ENCODE measurements around the gene PLCL1. TPM values are rescaled to one million over a fixed set of nuclear protein-coding genes. Genes with fewer than 3 reads are reported as not detected.

PLCL1 gene
- total RNA-seq, 1 donor from 2014 or later, result 78.6 TPM

DNA sequence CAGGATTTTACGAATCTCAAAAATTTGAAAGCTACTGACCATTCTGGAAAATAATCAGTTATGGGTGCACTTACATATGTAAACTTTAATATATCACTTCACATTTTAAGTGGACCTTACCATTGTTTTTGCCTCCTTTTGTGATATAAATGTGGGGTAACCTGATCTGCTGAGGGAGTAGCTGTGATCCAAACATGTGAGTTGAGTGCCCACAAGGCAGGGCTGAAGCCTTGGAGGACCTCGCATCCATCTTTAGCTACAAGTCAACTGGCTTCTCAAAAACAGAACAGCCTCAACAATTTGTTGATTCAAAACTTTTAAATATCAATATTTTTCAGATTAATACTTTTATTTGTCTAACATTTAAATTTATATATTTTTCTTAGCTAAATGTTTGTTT lies 178.2 kb downstream of the PLCL1 start:
- Histone ChIP-seq H3K9me3 (replicated peaks) (no peaks in the 10 kb centered on the region), H3K36me3 (no peaks in the 10 kb centered on the region), H3K27me3 (ENCODE audit: low read depth) (no peaks in the 10 kb centered on the region), H3K4me3 (no peak overlapping the region), H3K4me1 (peaks cover 47% of the 10 kb centered on the region), H3K27ac (replicated peaks) (no peak overlapping the region)
- no peak for TF ChIP-seq CTCF (IDR thresholded peaks at IDR 0.05; ENCODE audit: borderline replicate concordance)
- intact Hi-C loops (cut with micrococcal nuclease), result no loop called here
- no peak for DNase-seq

DNA sequence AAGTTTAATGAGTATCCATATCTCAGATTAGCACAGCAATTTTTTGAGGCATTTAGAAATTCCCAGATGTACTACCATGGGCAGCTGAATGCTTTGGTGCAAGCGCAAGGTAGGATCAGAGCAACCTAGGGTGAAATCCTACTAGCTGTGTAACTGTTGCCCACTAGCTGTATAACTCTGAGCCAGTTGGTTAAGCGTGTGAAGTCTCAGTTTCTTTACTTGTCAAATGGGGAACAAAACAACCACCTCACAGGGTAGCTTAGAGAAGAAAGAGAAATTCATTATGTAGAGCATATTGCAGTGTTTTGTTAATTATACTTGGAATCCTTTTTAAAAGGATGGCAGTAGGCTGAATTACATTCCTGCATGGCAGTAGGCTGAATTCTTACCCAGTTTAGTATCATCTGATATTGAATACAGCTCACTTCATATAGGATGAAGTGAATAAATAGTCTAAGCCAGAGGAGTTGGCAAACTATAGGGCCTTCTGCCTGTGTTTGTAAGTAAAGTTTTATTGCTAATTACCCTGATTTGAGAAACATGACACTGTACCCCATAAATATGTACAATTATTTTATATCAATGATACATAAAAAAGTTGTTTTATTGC lies 180.7 kb downstream of the PLCL1 start:
- no peak for TF ChIP-seq CTCF (IDR thresholded peaks at IDR 0.05; ENCODE audit: borderline replicate concordance)
- Histone ChIP-seq H3K4me3 (no peak overlapping the region), H3K9me3 (replicated peaks) (no peaks in the 10 kb centered on the region), H3K4me1 (peaks cover 28% of the 10 kb centered on the region), H3K27me3 (ENCODE audit: low read depth) (no peaks in the 10 kb centered on the region), H3K27ac (replicated peaks) (no peak overlapping the region), H3K36me3 (no peaks in the 10 kb centered on the region)
- intact Hi-C loops (cut with micrococcal nuclease), result no loop called here
- no peak for DNase-seq

GRCh38 chr2:197986977-197987376 lies 182.6 kb downstream of the PLCL1 start:
- Histone ChIP-seq H3K4me3 (no peak overlapping the region), H3K27ac (replicated peaks) (no peak overlapping the region), H3K4me1 (peaks cover 29% of the 10 kb centered on the region), H3K36me3 (no peaks in the 10 kb centered on the region), H3K27me3 (ENCODE audit: low read depth) (no peaks in the 10 kb centered on the region), H3K9me3 (replicated peaks) (no peaks in the 10 kb centered on the region)
- intact Hi-C loops (cut with micrococcal nuclease), result no loop called here
- DNase-seq, result no peak
- TF ChIP-seq CTCF (IDR thresholded peaks at IDR 0.05; ENCODE audit: borderline replicate concordance), result no peak

DNA sequence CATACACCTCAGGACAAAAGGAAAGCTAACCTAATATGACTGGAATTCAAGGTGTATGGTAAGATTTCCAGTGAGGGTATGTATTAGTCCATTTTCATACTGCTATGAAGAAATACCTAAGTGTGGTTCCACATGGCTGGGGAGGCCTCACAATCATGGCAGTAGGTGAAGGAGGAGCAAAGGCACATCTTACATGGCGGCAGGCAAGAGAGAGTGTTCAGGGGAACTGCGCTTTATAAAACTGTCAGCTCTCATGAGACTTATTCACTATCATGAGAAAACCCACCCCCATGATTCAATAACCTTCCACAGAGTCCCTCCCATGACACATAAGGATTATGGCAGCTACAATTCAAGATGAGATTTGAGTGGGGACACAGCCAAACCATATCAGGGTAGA lies 186.0 kb downstream of the PLCL1 start:
- Histone ChIP-seq H3K4me3 (no peak overlapping the region), H3K9me3 (replicated peaks) (no peaks in the 10 kb centered on the region), H3K36me3 (no peaks in the 10 kb centered on the region), H3K27ac (replicated peaks) (no peak overlapping the region), H3K27me3 (ENCODE audit: low read depth) (no peaks in the 10 kb centered on the region), H3K4me1 (peaks cover 50% of the 10 kb centered on the region)
- no peak for DNase-seq
- intact Hi-C loops (cut with micrococcal nuclease), result no loop called here
- TF ChIP-seq CTCF (IDR thresholded peaks at IDR 0.05; ENCODE audit: borderline replicate concordance), result no peak

DNA sequence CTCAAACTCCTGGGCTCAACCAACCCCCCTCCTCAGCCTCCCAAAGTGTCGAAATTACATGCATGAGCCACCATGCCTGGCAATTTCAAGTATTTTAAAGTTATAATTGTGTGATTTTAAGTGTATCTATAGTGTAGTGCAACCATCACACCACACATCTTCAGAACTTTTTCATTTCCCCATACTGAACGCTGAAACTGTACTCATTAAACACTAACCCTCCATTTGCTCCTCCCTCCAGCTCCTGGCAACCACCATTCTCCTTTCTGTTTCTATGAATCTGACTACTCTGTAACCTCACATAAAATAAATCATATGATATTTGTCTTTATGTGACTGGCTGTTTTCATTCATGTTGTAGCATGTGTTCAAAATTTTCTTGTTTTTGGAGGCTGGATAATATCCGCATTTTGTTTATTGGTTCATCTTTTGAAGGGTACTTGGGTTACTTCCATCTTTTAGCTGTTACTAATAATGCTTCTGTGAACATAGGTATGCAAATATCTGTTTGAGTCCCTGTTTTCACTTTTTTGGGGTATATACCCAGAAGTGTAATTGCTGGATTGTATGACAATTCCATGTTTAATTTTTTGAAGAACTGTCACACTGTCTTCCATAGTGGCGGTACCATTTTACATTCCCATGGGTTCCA lies 188.2 kb downstream of the PLCL1 start:
- Histone ChIP-seq H3K27ac (replicated peaks) (no peak overlapping the region), H3K36me3 (no peaks in the 10 kb centered on the region), H3K27me3 (ENCODE audit: low read depth) (no peaks in the 10 kb centered on the region), H3K9me3 (replicated peaks) (no peaks in the 10 kb centered on the region), H3K4me1 (peaks cover 60% of the 10 kb centered on the region), H3K4me3 (no peak overlapping the region)
- intact Hi-C loops (cut with micrococcal nuclease), result no loop called here
- DNase-seq, result no peak
- TF ChIP-seq CTCF (IDR thresholded peaks at IDR 0.05; ENCODE audit: borderline replicate concordance), result no peak

All from left ventricle myocardium inferior (tissue), 1 donor.